ENCODE measurements around the gene WARS2.

- no peak for TF ChIP-seq CTCF (IDR thresholded peaks at IDR 0.05)
- no peak for TF ChIP-seq POLR2A (IDR thresholded peaks at IDR 0.05)
These were observed 139.0 kb downstream of the WARS2 start for GRCh38 chr1:119001181-119002027.

Data from testis (tissue), 2 donors.